Testis (tissue), 2 donors: ENCODE measurements around the gene SYTL1.

ENCODE experiments used
- POLR2A ChIP-seq: fragments of 450-650 bp; IDR thresholded peaks from one replicate; pipeline ENCODE4 v1.6.1; 2017; ENCODE audit warnings: antibody characterized with exemption, mild to moderate bottlenecking, moderate library complexity
- TF ChIP-seq, protein P1 (sequence below), 3 experiments: fragments of 450-650 bp in 2 of 3; fragments of 200-600 bp in 1 of 3; sonication (generic) in 1 of 3; IDR thresholded peaks; one replicate each; pipeline ENCODE4 v1.5.1; 2016 to 2019; ENCODE audit warnings: antibody characterized with exemption in 3 of 3, mild to moderate bottlenecking in 2 of 3, moderate library complexity in 1 of 3

GRCh38 chr1:27322569-27323240 is 19.1 kb upstream of the SYTL1 start:
- TF ChIP-seq, protein P1, sequence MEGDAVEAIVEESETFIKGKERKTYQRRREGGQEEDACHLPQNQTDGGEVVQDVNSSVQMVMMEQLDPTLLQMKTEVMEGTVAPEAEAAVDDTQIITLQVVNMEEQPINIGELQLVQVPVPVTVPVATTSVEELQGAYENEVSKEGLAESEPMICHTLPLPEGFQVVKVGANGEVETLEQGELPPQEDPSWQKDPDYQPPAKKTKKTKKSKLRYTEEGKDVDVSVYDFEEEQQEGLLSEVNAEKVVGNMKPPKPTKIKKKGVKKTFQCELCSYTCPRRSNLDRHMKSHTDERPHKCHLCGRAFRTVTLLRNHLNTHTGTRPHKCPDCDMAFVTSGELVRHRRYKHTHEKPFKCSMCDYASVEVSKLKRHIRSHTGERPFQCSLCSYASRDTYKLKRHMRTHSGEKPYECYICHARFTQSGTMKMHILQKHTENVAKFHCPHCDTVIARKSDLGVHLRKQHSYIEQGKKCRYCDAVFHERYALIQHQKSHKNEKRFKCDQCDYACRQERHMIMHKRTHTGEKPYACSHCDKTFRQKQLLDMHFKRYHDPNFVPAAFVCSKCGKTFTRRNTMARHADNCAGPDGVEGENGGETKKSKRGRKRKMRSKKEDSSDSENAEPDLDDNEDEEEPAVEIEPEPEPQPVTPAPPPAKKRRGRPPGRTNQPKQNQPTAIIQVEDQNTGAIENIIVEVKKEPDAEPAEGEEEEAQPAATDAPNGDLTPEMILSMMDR (IDR thresholded peaks at IDR 0.05) = no peak
- no peak for TF ChIP-seq POLR2A
